Large intestine (tissue), 3 donors: Measurements from ENCODE around the gene ROGDI. TPM values are rescaled to one million over a fixed set of nuclear protein-coding genes. Genes with fewer than 3 reads are reported as not detected.

Experiments
- DNase-seq, 2 donors: peaks; one replicate each; pipeline versions ENCODE4 v3.0.0 to v3.0.0-alpha.2; 2013
- H3K27ac ChIP-seq: one replicate; pipeline ENCODE4 v1.5.1; 2013; ENCODE audit warnings: low read length
- H3K27me3 ChIP-seq: 2 replicates; pipeline ENCODE4 v1.6.1; 2013; ENCODE audit warnings: low read length; ENCODE audit not compliant: control insufficient read depth, insufficient read depth
- H3K36me3 ChIP-seq: 2 replicates; pipeline ENCODE4 v1.6.1; 2013; ENCODE audit warnings: low read length; ENCODE audit not compliant: control insufficient read depth, insufficient read depth
- H3K4me1 ChIP-seq: one replicate; pipeline ENCODE4 v1.6.1; 2013; ENCODE audit warnings: low read length; ENCODE audit not compliant: control insufficient read depth, insufficient read depth
- H3K4me3 ChIP-seq: one replicate; pipeline ENCODE4 v1.5.1; 2013; ENCODE audit warnings: low read length
- H3K9me3 ChIP-seq: one replicate; pipeline ENCODE4 v1.6.1; 2013; ENCODE audit warnings: mild to moderate bottlenecking, low read depth, low read length, moderate library complexity; ENCODE audit not compliant: control insufficient read depth
- WGBS: methylation state at CpG from one replicate; pipeline ENCODE4 v1.1.5; 2013; ENCODE audit warnings: low lambda C conversion rate; ENCODE audit not compliant: insufficient coverage; 5-methylcytosine and 5-hydroxymethylcytosine counted together
- polyA plus RNA-seq: library from polyadenylated mRNA; unstranded; fragments of 120-200 nt; gene quantifications from one replicate; pipeline ENCODE4 v1.2.1, GENCODE V29; 2013

Gene ROGDI
- polyA plus RNA-seq, 1 donor, result 28.9 TPM

GRCh38 chr16:4836727-4837126, 34.3 kb upstream of the ROGDI start:
- H3K4me1 ChIP-seq, result peaks cover 5% of the 10 kb centered on the region
- no peaks in the 10 kb centered on the region for H3K9me3 ChIP-seq
- WGBS, result no CpG with 5 or more reads among the region's 2 CpGs
- DNase-seq, result no peak
- H3K4me3 ChIP-seq, result no peak overlapping the region
- no peak overlapping the region for H3K27ac ChIP-seq
- no peaks in the 10 kb centered on the region for H3K27me3 ChIP-seq
- H3K36me3 ChIP-seq, result peaks cover 75% of the 10 kb centered on the region

- Histone ChIP-seq H3K27me3 (no peaks in the 10 kb centered on the region), H3K36me3 (peaks cover 73% of the 10 kb centered on the region), H3K4me1 (peaks cover 5% of the 10 kb centered on the region), H3K27ac (no peak overlapping the region), H3K4me3 (no peak overlapping the region), H3K9me3 (no peaks in the 10 kb centered on the region)
- no peak for DNase-seq
- 100% methylated on average over 1 of the region's 1 CpG for whole genome bisulfite sequencing
These were observed 31.2 kb upstream of the ROGDI start for GRCh38 chr16:4833584-4833983.

GRCh38 chr16:4832698-4833343, 30.4 kb upstream of the ROGDI start:
- Histone ChIP-seq H3K27me3 (no peaks in the 10 kb centered on the region), H3K27ac (no peak overlapping the region), H3K4me3 (no peak overlapping the region), H3K4me1 (peaks cover 5% of the 10 kb centered on the region), H3K36me3 (peaks cover 73% of the 10 kb centered on the region), H3K9me3 (no peaks in the 10 kb centered on the region)
- WGBS, result 43% methylated on average over 3 of the region's 6 CpGs
- peak in 1 of 2 donors; percentile 26 for DNase-seq

- Histone ChIP-seq H3K9me3 (no peaks in the 10 kb centered on the region), H3K27me3 (no peaks in the 10 kb centered on the region), H3K4me3 (no peak overlapping the region), H3K27ac (no peak overlapping the region), H3K4me1 (peaks cover 5% of the 10 kb centered on the region), H3K36me3 (peaks cover 76% of the 10 kb centered on the region)
- 80% methylated on average over 1 of the region's 8 CpGs for WGBS
- DNase-seq, result no peak
These were observed 29.2 kb upstream of the ROGDI start for GRCh38 chr16:4831616-4832015.

- WGBS, result no CpG with 5 or more reads among the region's 7 CpGs
These were observed 28.0 kb upstream of the ROGDI start for GRCh38 chr16:4830408-4830807.

GRCh38 chr16:4828567-4829321, 26.3 kb upstream of the ROGDI start:
- no peaks in the 10 kb centered on the region for H3K9me3 ChIP-seq
- no CpG with 5 or more reads among the region's 11 CpGs for WGBS
- DNase-seq, result no peak
- peaks cover 79% of the 10 kb centered on the region for H3K36me3 ChIP-seq
- H3K4me1 ChIP-seq, result peaks cover 5% of the 10 kb centered on the region
- H3K4me3 ChIP-seq, result no peak overlapping the region
- no peak overlapping the region for H3K27ac ChIP-seq
- H3K27me3 ChIP-seq, result no peaks in the 10 kb centered on the region

More at GRCh38 chr16:4830408-4830807, 28.0 kb upstream of the ROGDI start:
- H3K4me3 ChIP-seq, result no peak overlapping the region
- H3K9me3 ChIP-seq, result no peaks in the 10 kb centered on the region
- peaks cover 5% of the 10 kb centered on the region for H3K4me1 ChIP-seq
- no peak overlapping the region for H3K27ac ChIP-seq
- H3K36me3 ChIP-seq, result peaks cover 75% of the 10 kb centered on the region
- H3K27me3 ChIP-seq, result no peaks in the 10 kb centered on the region
- no peak for DNase-seq

- Histone ChIP-seq H3K4me1 (no peaks in the 10 kb centered on the region), H3K36me3 (peaks cover 83% of the 10 kb centered on the region), H3K27me3 (no peaks in the 10 kb centered on the region), H3K27ac (no peak overlapping the region), H3K9me3 (no peaks in the 10 kb centered on the region), H3K4me3 (no peak overlapping the region)
- DNase-seq, result no peak
- WGBS, result no CpG with 5 or more reads among the region's 10 CpGs
These were observed 24.5 kb upstream of the ROGDI start for GRCh38 chr16:4826980-4827379.

GRCh38 chr16:4826526-4826925, 24.1 kb upstream of the ROGDI start:
- Histone ChIP-seq H3K4me1 (no peaks in the 10 kb centered on the region), H3K36me3 (peaks cover 83% of the 10 kb centered on the region)
- WGBS, result no CpG with 5 or more reads among the region's 4 CpGs

GRCh38 chr16:4825196-4825595, 22.8 kb upstream of the ROGDI start:
- Histone ChIP-seq H3K36me3 (peaks cover 82% of the 10 kb centered on the region), H3K27me3 (no peaks in the 10 kb centered on the region), H3K4me3 (no peak overlapping the region), H3K9me3 (no peaks in the 10 kb centered on the region), H3K4me1 (no peaks in the 10 kb centered on the region), H3K27ac (no peak overlapping the region)
- 100% methylated on average over 2 of the region's 8 CpGs for WGBS
- no peak for DNase-seq

More at GRCh38 chr16:4826526-4826925, 24.1 kb upstream of the ROGDI start:
- H3K4me3 ChIP-seq, result no peak overlapping the region
- H3K9me3 ChIP-seq, result no peaks in the 10 kb centered on the region
- no peak for DNase-seq
- no peaks in the 10 kb centered on the region for H3K27me3 ChIP-seq
- no peak overlapping the region for H3K27ac ChIP-seq

GRCh38 chr16:4820652-4821051, 18.2 kb upstream of the ROGDI start:
- no peak for DNase-seq
- peaks cover 76% of the 10 kb centered on the region for H3K36me3 ChIP-seq
- no peaks in the 10 kb centered on the region for H3K4me1 ChIP-seq
- H3K9me3 ChIP-seq, result no peaks in the 10 kb centered on the region
- H3K27ac ChIP-seq, result no peak overlapping the region
- no peaks in the 10 kb centered on the region for H3K27me3 ChIP-seq
- WGBS, result no CpG with 5 or more reads among the region's 6 CpGs
- no peak overlapping the region for H3K4me3 ChIP-seq
